ENCODE data around the gene KPNA6. TPM values are rescaled to one million over a fixed set of nuclear protein-coding genes. Genes with fewer than 3 reads are reported as not detected.
A peak's percentile ranks its signal among the peaks of the same experiment; 100 is the strongest.

Gene KPNA6
- total RNA-seq, 2 donors from 2014 or later, result 95.4 to 119 TPM

DNA sequence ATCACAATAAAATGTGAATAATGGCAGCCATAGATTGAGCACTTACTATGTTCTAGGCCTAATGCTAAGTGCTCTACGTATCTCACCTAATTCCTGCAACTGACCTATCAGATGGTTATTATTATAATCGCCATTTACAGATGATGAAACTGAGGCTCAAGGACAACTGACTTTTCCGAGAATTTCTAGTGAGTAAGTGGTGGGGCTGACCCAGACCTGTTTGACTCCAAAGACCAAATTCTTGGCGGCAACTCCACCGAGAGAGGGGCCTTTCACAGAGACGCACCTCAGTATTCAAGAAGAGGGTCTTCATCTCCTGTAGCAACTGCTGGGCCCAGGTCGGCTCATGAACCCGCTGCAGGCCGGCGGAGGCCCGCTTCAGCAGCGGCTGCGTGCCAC is 113.7 kb downstream of the KPNA6 start:
- Mint-ChIP-seq H3K27ac (peak overlapping the region; percentile 97), H3K9me3 (no peaks in the 10 kb centered on the region), H3K36me3 (ENCODE audit: low read depth) (peaks cover 41% of the 10 kb centered on the region), H3K4me1 (peaks cover 9% of the 10 kb centered on the region), H3K27me3 (ENCODE audit: insufficient read depth) (no peaks in the 10 kb centered on the region), H3K4me3 (peak overlapping the region; percentile 97)
- no peak for DNase-seq
- TF ChIP-seq, protein P1, sequence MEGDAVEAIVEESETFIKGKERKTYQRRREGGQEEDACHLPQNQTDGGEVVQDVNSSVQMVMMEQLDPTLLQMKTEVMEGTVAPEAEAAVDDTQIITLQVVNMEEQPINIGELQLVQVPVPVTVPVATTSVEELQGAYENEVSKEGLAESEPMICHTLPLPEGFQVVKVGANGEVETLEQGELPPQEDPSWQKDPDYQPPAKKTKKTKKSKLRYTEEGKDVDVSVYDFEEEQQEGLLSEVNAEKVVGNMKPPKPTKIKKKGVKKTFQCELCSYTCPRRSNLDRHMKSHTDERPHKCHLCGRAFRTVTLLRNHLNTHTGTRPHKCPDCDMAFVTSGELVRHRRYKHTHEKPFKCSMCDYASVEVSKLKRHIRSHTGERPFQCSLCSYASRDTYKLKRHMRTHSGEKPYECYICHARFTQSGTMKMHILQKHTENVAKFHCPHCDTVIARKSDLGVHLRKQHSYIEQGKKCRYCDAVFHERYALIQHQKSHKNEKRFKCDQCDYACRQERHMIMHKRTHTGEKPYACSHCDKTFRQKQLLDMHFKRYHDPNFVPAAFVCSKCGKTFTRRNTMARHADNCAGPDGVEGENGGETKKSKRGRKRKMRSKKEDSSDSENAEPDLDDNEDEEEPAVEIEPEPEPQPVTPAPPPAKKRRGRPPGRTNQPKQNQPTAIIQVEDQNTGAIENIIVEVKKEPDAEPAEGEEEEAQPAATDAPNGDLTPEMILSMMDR (conservative IDR thresholded peaks at IDR 0.05), result no peak
- Histone ChIP-seq H3K27ac (ENCODE audit: low read depth, low read length) (peak overlapping the region; percentile 11), H3K9ac (ENCODE audit: extremely low read depth, low read length, poor library complexity, severe bottlenecking) (peak overlapping the region; percentile 93), H3K4me1 (ENCODE audit: control insufficient read depth, insufficient read depth, low read length) (no peaks in the 10 kb centered on the region), H3K27me3 (ENCODE audit: control insufficient read depth, insufficient read depth, low read length, poor library complexity, severe bottlenecking) (no peaks in the 10 kb centered on the region), H3K4me3 (ENCODE audit: low read length) (peak overlapping the region; percentile 98), H3K9me3 (ENCODE audit: control insufficient read depth, low read length) (no peaks in the 10 kb centered on the region), H3K36me3 (ENCODE audit: control insufficient read depth, insufficient read depth, low read length) (peaks cover 50% of the 10 kb centered on the region)
- WGBS, 2 experiments (ENCODE audit: insufficient coverage in 1 of 2, insufficient read length in 1 of 2), result 8 to 37% methylated on average over 4 to 13 of the region's 13 CpGs

DNA sequence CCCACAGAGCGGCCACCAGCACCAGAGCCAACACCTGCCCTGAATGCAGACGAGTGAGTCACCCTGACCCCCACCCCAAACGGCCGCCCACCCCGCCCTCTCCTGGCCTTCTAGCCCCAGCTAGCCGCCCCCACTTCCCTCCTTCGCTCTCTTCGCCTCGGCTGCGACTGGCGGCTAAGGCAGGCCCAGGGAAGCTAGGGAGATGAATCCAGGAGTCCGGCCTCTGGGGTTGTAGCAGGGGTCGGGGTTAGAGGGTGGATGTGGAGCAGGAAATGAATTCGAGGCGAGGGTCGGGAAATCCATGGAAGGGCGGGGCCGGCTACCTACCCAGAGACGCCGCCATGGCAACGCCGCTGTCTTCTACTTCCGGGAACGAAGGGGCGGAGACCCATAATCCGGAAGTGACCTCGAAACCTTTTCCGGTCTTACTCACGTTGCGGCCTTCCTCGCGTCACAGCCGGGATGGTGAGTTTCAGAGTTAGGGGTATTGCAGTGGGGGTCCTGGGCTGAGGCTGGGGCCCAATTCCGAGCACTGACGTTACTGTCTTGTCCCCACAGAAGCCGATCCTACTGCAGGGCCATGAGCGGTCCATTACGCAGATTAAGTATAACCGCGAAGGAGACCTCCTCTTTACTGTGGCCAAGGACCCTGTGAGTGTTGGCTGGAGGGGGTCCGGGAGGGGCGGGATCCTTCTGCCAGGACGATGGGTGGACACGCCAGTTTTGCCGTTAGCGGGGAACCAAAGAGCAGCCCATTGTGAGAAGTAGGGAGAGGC is 114.3 kb downstream of the KPNA6 start, which contains the start of the genes EIF3I and TMEM234:
EIF3I (plus strand) TSS at position 428 of the 776 bp plus-strand sequence; CDS start at position 463, 35 bp downstream.
TMEM234 (minus strand) TSS at position 374 of the 776 bp plus-strand sequence; CDS start at position 343, 31 bp downstream.
- 0 to 1% methylated on average over 18 to 46 of the region's 46 CpGs for WGBS, 2 experiments (ENCODE audit: insufficient coverage in 1 of 2, insufficient read length in 1 of 2)
- TF ChIP-seq, protein P1 (conservative IDR thresholded peaks at IDR 0.05), result no peak
- H3K36me3 ChIP-seq (ENCODE audit: control insufficient read depth, insufficient read depth, low read length), result peaks cover 44% of the 10 kb centered on the region
- H3K27me3 ChIP-seq (ENCODE audit: control insufficient read depth, insufficient read depth, low read length, poor library complexity, severe bottlenecking), result no peaks in the 10 kb centered on the region
- H3K9me3 ChIP-seq (ENCODE audit: control insufficient read depth, low read length), result no peaks in the 10 kb centered on the region
- Mint-ChIP-seq H3K27ac (peak within 1 kb of the TSS; percentile 97), H3K27me3 (ENCODE audit: insufficient read depth) (no peaks in the 10 kb centered on the region), H3K4me1 (peaks cover 9% of the 10 kb centered on the region), H3K36me3 (ENCODE audit: low read depth) (peaks cover 39% of the 10 kb centered on the region), H3K9me3 (no peaks in the 10 kb centered on the region), H3K4me3 (peak within 1 kb of the TSS; percentile 97)
- H3K9ac ChIP-seq (ENCODE audit: extremely low read depth, low read length, poor library complexity, severe bottlenecking), result peak within 1 kb of the TSS; percentile 93
- no peaks in the 10 kb centered on the region for H3K4me1 ChIP-seq (ENCODE audit: control insufficient read depth, insufficient read depth, low read length)
- peak within 1 kb of the TSS; percentile 98 for H3K4me3 ChIP-seq (ENCODE audit: low read length)
- peak within 1 kb of the TSS; percentile 65 for H3K27ac ChIP-seq (ENCODE audit: low read depth, low read length)
- peak; percentile 97 for DNase-seq

DNA sequence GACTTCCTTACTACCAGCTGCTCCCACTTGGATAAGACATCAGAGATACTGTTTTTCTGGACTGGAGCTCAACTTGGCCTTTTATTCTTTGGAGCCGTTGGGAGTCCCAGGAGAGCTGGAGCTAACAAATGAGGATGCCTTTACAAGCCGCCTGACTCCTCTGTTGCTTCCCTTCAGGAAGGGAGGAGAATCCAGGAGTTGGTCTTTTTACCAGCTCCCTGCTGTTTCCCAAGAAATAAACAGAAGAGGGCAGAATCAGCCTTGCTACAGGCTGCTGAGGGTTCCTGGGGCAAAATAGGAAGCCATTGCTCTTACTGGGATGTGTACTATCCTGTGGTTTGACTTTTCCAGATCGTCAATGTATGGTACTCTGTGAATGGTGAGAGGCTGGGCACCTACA is 115.8 kb downstream of the KPNA6 start:
- H3K36me3 Mint-ChIP-seq (ENCODE audit: low read depth), result peaks cover 50% of the 10 kb centered on the region
- Histone ChIP-seq H3K27me3 (ENCODE audit: control insufficient read depth, insufficient read depth, low read length, poor library complexity, severe bottlenecking) (no peaks in the 10 kb centered on the region), H3K9ac (ENCODE audit: extremely low read depth, low read length, poor library complexity, severe bottlenecking) (no peak overlapping the region), H3K4me1 (ENCODE audit: control insufficient read depth, insufficient read depth, low read length) (no peaks in the 10 kb centered on the region), H3K27ac (ENCODE audit: low read depth, low read length) (no peak overlapping the region), H3K9me3 (ENCODE audit: control insufficient read depth, low read length) (no peaks in the 10 kb centered on the region), H3K4me3 (ENCODE audit: low read length) (peak overlapping the region; percentile 98), H3K36me3 (ENCODE audit: control insufficient read depth, insufficient read depth, low read length) (peaks cover 57% of the 10 kb centered on the region)
- H3K4me1 Mint-ChIP-seq, result peaks cover 9% of the 10 kb centered on the region
- peak overlapping the region; percentile 48 for H3K27ac Mint-ChIP-seq
- peak overlapping the region; percentile 97 for H3K4me3 Mint-ChIP-seq
- TF ChIP-seq, protein P1 (conservative IDR thresholded peaks at IDR 0.05), result no peak
- no peaks in the 10 kb centered on the region for H3K9me3 Mint-ChIP-seq
- 98 to 100% methylated on average over 3 of the region's 3 CpGs for WGBS, 2 experiments (ENCODE audit: insufficient coverage in 1 of 2, insufficient read length in 1 of 2)
- H3K27me3 Mint-ChIP-seq (ENCODE audit: insufficient read depth), result no peaks in the 10 kb centered on the region
- no peak for DNase-seq
